ENCODE results near the gene SLC16A5. TPM values are rescaled to one million over a fixed set of nuclear protein-coding genes. Genes with fewer than 3 reads are reported as not detected.
"Not testable (repeated sequence)": the region's sequence is repeated elsewhere in the genome, so short reads cannot be mapped to it uniquely, and the experiment has no call there.

SLC16A5 gene
- total and polyA plus RNA-seq, 7 donors = 1.2 to 10.7 (median 5.6) TPM

DNA sequence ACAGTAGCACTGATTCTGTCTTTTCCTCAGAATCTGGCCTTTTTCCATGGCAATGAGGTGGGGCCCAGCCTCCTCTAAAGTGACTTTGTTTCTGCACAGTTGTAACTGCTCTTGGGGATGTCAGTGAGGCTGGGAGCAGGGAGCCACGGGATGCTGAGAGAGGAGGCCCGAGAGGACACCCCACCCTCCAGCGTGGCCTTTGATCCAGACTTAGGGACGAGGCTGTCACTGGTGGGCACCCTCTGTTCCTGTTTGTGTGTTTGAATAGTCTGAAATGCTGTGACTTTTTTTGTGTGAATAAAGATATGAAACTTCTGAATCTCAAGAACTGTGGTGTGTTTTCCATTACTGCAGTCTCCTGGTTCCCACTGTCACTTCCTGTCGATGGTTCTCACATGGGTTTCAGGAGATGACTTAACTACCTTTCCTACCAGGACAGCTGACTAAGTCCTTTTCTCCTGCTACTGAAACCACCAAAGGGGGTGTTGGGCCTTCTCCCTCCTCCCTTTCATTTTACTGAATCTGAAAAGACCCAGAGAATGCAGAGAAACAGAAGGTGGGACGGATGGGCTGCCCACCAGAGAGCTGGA, 22.1 kb upstream of the SLC16A5 start:
- Histone ChIP-seq H3K27me3 (ENCODE audit: insufficient read depth in 3 of 3, low read length in 2 of 3) (no peaks in the 10 kb centered on the region), H3K4me1 (no peaks in the 10 kb centered on the region), H3K9me3 (no peaks in the 10 kb centered on the region), H3K27ac (no peak overlapping the region), H3K36me3 (ENCODE audit: insufficient read depth in 1 of 2, low read depth in 1 of 2) (peaks cover 3 to 45% of the 10 kb centered on the region in 2 donors), H3K4me3 (no peak overlapping the region)
- DNase-seq (no peak), ATAC-seq (no peak)
- 74 to 86% (median 78%) methylated on average over 6 of the region's 6 CpGs for WGBS, 3 donors
- intact Hi-C loops (cut with DNase I) = no loop called here
- TF ChIP-seq, protein P1, sequence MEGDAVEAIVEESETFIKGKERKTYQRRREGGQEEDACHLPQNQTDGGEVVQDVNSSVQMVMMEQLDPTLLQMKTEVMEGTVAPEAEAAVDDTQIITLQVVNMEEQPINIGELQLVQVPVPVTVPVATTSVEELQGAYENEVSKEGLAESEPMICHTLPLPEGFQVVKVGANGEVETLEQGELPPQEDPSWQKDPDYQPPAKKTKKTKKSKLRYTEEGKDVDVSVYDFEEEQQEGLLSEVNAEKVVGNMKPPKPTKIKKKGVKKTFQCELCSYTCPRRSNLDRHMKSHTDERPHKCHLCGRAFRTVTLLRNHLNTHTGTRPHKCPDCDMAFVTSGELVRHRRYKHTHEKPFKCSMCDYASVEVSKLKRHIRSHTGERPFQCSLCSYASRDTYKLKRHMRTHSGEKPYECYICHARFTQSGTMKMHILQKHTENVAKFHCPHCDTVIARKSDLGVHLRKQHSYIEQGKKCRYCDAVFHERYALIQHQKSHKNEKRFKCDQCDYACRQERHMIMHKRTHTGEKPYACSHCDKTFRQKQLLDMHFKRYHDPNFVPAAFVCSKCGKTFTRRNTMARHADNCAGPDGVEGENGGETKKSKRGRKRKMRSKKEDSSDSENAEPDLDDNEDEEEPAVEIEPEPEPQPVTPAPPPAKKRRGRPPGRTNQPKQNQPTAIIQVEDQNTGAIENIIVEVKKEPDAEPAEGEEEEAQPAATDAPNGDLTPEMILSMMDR (IDR thresholded peaks at IDR 0.05) = no peak

- intact Hi-C loops (cut with DNase I) = no loop called here
- Histone ChIP-seq H3K27ac (no peak overlapping the region), H3K9me3 (no peaks in the 10 kb centered on the region), H3K4me1 (no peaks in the 10 kb centered on the region), H3K4me3 (no peak overlapping the region), H3K36me3 (ENCODE audit: insufficient read depth in 1 of 2, low read depth in 1 of 2) (peaks cover 3 to 28% of the 10 kb centered on the region in 2 donors), H3K27me3 (ENCODE audit: insufficient read depth in 3 of 3, low read length in 2 of 3) (no peaks in the 10 kb centered on the region)
- ATAC-seq (no peak), DNase-seq (no peak)
- TF ChIP-seq, protein P1 (IDR thresholded peaks at IDR 0.05) = no peak
- WGBS, 3 donors = 66 to 78% (median 73%) methylated on average over 4 of the region's 4 CpGs
Measured at GRCh38 chr17:75067856-75068255, 19.9 kb upstream of the SLC16A5 start.

GRCh38 chr17:75068750-75069149, 19.0 kb upstream of the SLC16A5 start:
- no peaks in the 10 kb centered on the region for H3K27me3 ChIP-seq (ENCODE audit: insufficient read depth in 3 of 3, low read length in 2 of 3)
- peaks cover 2% of the 10 kb centered on the region for H3K4me1 ChIP-seq
- TF ChIP-seq, protein P1 (IDR thresholded peaks at IDR 0.05) = no peak
- no peak overlapping the region for H3K4me3 ChIP-seq
- H3K9me3 ChIP-seq = no peaks in the 10 kb centered on the region
- intact Hi-C loops (cut with DNase I) = no loop called here
- no peak overlapping the region for H3K27ac ChIP-seq
- 82 to 86% (median 85%) methylated on average over 8 of the region's 8 CpGs for WGBS, 3 donors
- ATAC-seq (no peak), DNase-seq (no peak)
- peaks cover 0 to 19% of the 10 kb centered on the region in 2 donors for H3K36me3 ChIP-seq (ENCODE audit: insufficient read depth in 1 of 2, low read depth in 1 of 2)

- WGBS, 3 donors = 92 to 96% (median 93%) methylated on average over 2 of the region's 2 CpGs
- no peak for DNase-seq
- TF ChIP-seq, protein P1 (IDR thresholded peaks at IDR 0.05) = peak; percentile 16
Measured at GRCh38 chr17:75069783-75070182, 18.0 kb upstream of the SLC16A5 start.

DNA sequence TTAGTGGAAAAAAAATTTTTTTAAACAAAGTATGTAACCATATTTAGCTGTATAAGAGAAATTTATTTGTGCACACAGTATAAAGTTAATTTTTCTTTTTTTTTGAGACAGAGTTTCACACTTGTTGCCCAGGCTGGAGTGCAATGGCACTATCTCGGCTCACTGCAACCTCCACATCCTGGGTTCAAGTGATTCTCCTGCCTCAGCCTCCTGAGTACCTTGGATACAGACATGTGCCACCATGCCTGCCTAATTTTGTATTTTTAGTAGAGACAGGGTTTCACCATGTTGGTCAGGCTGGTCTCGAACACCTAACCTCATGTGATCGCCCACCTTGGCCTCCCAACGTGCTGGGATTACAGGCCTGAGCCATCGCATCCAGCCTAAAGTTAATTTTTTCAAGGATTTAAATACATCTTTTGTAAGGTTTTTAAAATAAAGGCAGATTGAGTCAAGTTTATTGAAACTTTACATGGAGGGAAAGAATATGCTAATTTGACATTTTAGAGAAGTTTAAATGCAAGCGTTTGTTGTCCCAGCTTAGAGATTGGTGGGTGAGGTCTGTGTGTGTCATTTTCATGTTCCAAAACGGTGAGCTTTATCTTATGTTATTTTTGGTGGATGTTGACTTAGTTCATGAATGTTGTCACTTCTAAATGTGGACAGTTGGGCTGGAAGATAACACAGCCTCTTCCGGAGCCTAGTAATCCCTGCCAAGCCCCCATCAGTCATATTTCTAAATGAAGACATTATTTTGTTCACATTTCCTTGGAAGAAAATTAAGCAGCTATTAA, 16.1 kb upstream of the SLC16A5 start:
- 68 to 74% (median 70%) methylated on average over 8 of the region's 8 CpGs for WGBS, 3 donors
- H3K9me3 ChIP-seq; H3K4me3 ChIP-seq; H3K4me1 ChIP-seq; DNase-seq; intact Hi-C loops (cut with DNase I); H3K27me3 ChIP-seq (ENCODE audit: insufficient read depth in 3 of 3, low read length in 2 of 3); H3K36me3 ChIP-seq (ENCODE audit: insufficient read depth in 1 of 2, low read depth in 1 of 2): not testable (repeated sequence)
- H3K27ac ChIP-seq = peak overlapping the region; percentile 36
- ATAC-seq = peak in 3 of 4 donors; percentile 49 to 75 (median 59)

More at GRCh38 chr17:75069783-75070182, 18.0 kb upstream of the SLC16A5 start:
- Histone ChIP-seq H3K36me3 (ENCODE audit: insufficient read depth in 1 of 2, low read depth in 1 of 2) (peaks cover 0 to 9% of the 10 kb centered on the region in 2 donors), H3K27me3 (ENCODE audit: insufficient read depth in 3 of 3, low read length in 2 of 3) (no peaks in the 10 kb centered on the region), H3K27ac (no peak overlapping the region), H3K4me1 (peaks cover 2% of the 10 kb centered on the region), H3K4me3 (no peak overlapping the region), H3K9me3 (no peaks in the 10 kb centered on the region)
- no peak for ATAC-seq
- intact Hi-C loops (cut with DNase I) = no loop called here

GRCh38 chr17:75072909-75073308, 14.8 kb upstream of the SLC16A5 start:
- H3K36me3 ChIP-seq (ENCODE audit: insufficient read depth in 1 of 2, low read depth in 1 of 2); H3K4me3 ChIP-seq; H3K27me3 ChIP-seq (ENCODE audit: insufficient read depth in 3 of 3, low read length in 2 of 3); ATAC-seq; H3K27ac ChIP-seq; intact Hi-C loops (cut with DNase I); H3K9me3 ChIP-seq; DNase-seq: not testable (repeated sequence)
- H3K4me1 ChIP-seq = peaks cover 11% of the 10 kb centered on the region
- WGBS, 3 donors = 91 to 100% (median 98%) methylated on average over 5 of the region's 5 CpGs
